Measurements from ENCODE around the gene PEX14.
A peak's percentile ranks its signal among the peaks of the same experiment; 100 is the strongest.

The PEX14 gene

DNA sequence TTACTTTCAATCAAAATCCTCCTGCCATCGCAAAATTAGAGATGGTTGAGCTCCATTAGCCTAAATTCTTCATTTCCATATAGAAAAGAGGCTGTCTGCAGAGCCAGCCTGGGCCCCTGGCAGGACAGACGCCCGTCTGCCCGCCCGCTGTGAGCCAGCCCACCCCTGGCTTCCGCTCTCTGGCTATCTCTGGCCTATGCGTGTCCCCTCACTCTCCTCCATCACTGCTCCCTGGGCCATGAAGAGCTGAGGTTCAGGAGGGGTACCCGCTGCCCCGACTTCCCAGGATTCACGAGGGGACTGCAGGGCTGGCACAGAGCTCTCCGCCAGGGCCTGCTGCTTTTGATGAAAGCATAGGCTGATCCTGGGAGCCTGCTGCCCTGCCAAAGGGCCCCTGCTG, 204.1 kb downstream of the PEX14 start:
- no peak for DNase-seq (ENCODE audit: low read depth, low spot score)

- peak; percentile 90 for DNase-seq (ENCODE audit: low read depth, low spot score)
Observed at GRCh38 chr1:10679496-10680220, 204.9 kb downstream of the PEX14 start.

Data from ELF-1 (cell line).